ENCODE measurements around the gene MAP4K2.

- TF ChIP-seq POLR2A (IDR thresholded peaks at IDR 0.05) (no peak), CTCF (IDR thresholded peaks at IDR 0.05) (no peak)
Observed at GRCh38 chr11:64826062-64826461, 23.0 kb upstream of the MAP4K2 start.
